HG03354 (cell line): ENCODE results near the gene DSP.

ENCODE experiments used
- ATAC-seq: cut with Tn5 transposase; IDR thresholded peaks from one replicate; pipeline ENCODE4 v1.9.1; 2021; ENCODE audit warnings: mild to moderate bottlenecking; ENCODE audit not compliant: unreplicated experiment, poor library complexity, severe bottlenecking

Gene DSP

GRCh38 chr6:7632501-7633290 is 91.2 kb downstream of the DSP start:
- ATAC-seq = no peak

GRCh38 chr6:7633361-7633760 is 91.9 kb downstream of the DSP start:
- no peak for ATAC-seq

- no peak for ATAC-seq
Measured at GRCh38 chr6:7636151-7636550, 94.7 kb downstream of the DSP start.
